OCI-LY7 (cell line): ENCODE results near the gene TMPRSS3. TPM values are rescaled to one million over a fixed set of nuclear protein-coding genes. Genes with fewer than 3 reads are reported as not detected.
"Not testable (repeated sequence)": the region's sequence is repeated elsewhere in the genome, so short reads cannot be mapped to it uniquely, and the experiment has no call there.

Experiments
- BruUV-seq: library from RNA; stranded (reverse); fragments of 400-500 nt; replicated peaks from 2 replicates; lab custom pipeline; 2021; lab: Mats Ljungman, UMichigan
- CTCF ChIA-PET: fragments of 300-600 bp; sonication (Branson Sonifier 250); formaldehyde crosslinking; loops from one replicate; lab custom pipeline; 2022; ENCODE audit warnings: antibody characterized with exemption; ENCODE audit not compliant: unreplicated experiment; lab: Charles Lee
- POLR2A ChIA-PET: fragments of 300-600 bp; sonication (Branson Sonifier 250); formaldehyde crosslinking; loops from one replicate; lab custom pipeline; 2022; ENCODE audit warnings: antibody characterized with exemption; lab: Charles Lee
- DNase-seq: peaks from one replicate; pipeline ENCODE4 v3.0.0-alpha.2; 2015; ENCODE audit warnings: low spot score
- H2AFZ ChIP-seq: fragments of 200-600 bp; sonication (generic), shearing (Covaris generic); 2 replicates; pipeline ENCODE4 v1.6.1; 2014; ENCODE audit warnings: mild to moderate bottlenecking, antibody characterized with exemption, low read length, moderate library complexity
- H3K27ac ChIP-seq: fragments of 200-600 bp; sonication (generic); 2 replicates; pipeline ENCODE4 v1.5.1; 2014; ENCODE audit warnings: mixed run types, low read depth, mild to moderate bottlenecking, moderate library complexity, low read length, inconsistent platforms; ENCODE audit not compliant: poor library complexity, severe bottlenecking
- H3K36me3 ChIP-seq: fragments of 200-600 bp; sonication (generic); 2 replicates; pipeline ENCODE4 v1.6.1; 2014; ENCODE audit warnings: mild to moderate bottlenecking, antibody characterized with exemption, low read length, moderate library complexity, mixed read lengths; ENCODE audit not compliant: insufficient read depth
- H3K4me1 ChIP-seq: fragments of 200-600 bp; sonication (generic); 2 replicates; pipeline ENCODE4 v1.5.1; 2014; ENCODE audit warnings: mild to moderate bottlenecking, low read length; ENCODE audit not compliant: insufficient read depth, poor library complexity, severe bottlenecking
- H3K4me2 ChIP-seq: fragments of 200-600 bp; sonication (generic); 2 replicates; pipeline ENCODE4 v1.6.1; 2014; ENCODE audit warnings: mild to moderate bottlenecking, low read length
- H3K4me3 ChIP-seq: fragments of 200-600 bp; sonication (generic); 2 replicates; pipeline ENCODE4 v1.5.1; 2014; ENCODE audit warnings: mild to moderate bottlenecking, low read depth, low read length; ENCODE audit not compliant: poor library complexity, severe bottlenecking
- H3K79me2 ChIP-seq: fragments of 200-600 bp; sonication (generic); 2 replicates; pipeline ENCODE4 v1.6.1; 2016; ENCODE audit warnings: low read depth, mild to moderate bottlenecking, low read length, moderate library complexity, mixed read lengths; ENCODE audit not compliant: insufficient read depth
- H3K9me2 ChIP-seq: fragments of 200-600 bp; sonication (generic); 2 replicates; pipeline ENCODE4 v1.6.1; 2016; ENCODE audit warnings: mild to moderate bottlenecking, low read length, mixed read lengths; ENCODE audit not compliant: insufficient read depth
- H3K9me3 ChIP-seq: fragments of 200-600 bp; sonication (generic); 2 replicates; pipeline ENCODE4 v1.6.1; 2014; ENCODE audit warnings: mild to moderate bottlenecking, mixed run types, low read length, mixed read lengths
- H4K20me1 ChIP-seq: fragments of 200-600 bp; sonication (generic); 2 replicates; pipeline ENCODE4 v1.6.1; 2014; ENCODE audit warnings: mild to moderate bottlenecking, antibody characterized with exemption, low read length, moderate library complexity, mixed read lengths; ENCODE audit not compliant: insufficient read depth
- CTCF ChIP-seq: fragments of 200-600 bp; sonication (generic); conservative IDR thresholded peaks from 2 replicates; pipeline ENCODE4 v1.5.1; 2014; ENCODE audit warnings: mild to moderate bottlenecking, antibody characterized with exemption, low read length, moderate library complexity, mixed read lengths
- EZH2phosphoT487 ChIP-seq: fragments of 200-600 bp; sonication (generic); IDR thresholded peaks from 2 replicates; pipeline ENCODE4 v1.6.1; 2018; ENCODE audit warnings: low read depth, borderline replicate concordance, mild to moderate bottlenecking, mixed run types, antibody characterized with exemption, low read length, moderate library complexity, mixed read lengths
- intact Hi-C: fragments of 100-400 bp; cut with micrococcal nuclease; formaldehyde crosslinking; loops from one replicate; pipeline ENCODE4 v1.10.0; 2022; ENCODE audit not compliant: unreplicated experiment
- total RNA-seq, 2 experiments: library from RNA; depleted of rRNA in 1 of 2; stranded (reverse); fragments of >200 nt in 1 of 2; shearing (Covaris generic) in 1 of 2; gene quantifications; 2 replicates each; pipeline ENCODE4 v1.2.3, GENCODE V29; 2014 to 2022

The TMPRSS3 gene
- total RNA-seq, 2 experiments from 2014 or later, result not detected

- no peak for TF ChIP-seq CTCF
- no peak for TF ChIP-seq EZH2phosphoT487
- DNase-seq, result no peak
- no peaks in the 10 kb centered on the region for H4K20me1 ChIP-seq
- no peak overlapping the region for H2AFZ ChIP-seq
- no peak overlapping the region for H3K4me3 ChIP-seq
- no peaks in the 10 kb centered on the region for H3K36me3 ChIP-seq
- H3K9me3 ChIP-seq, result no peaks in the 10 kb centered on the region
- H3K79me2 ChIP-seq, result no peaks in the 10 kb centered on the region
- ChIA-PET CTCF (no interaction called here), POLR2A (no interaction called here)
- no peak overlapping the region for H3K27ac ChIP-seq
- BruUV-seq, result no TSS peak
- intact Hi-C loops, result no loop called here
- no peaks in the 10 kb centered on the region for H3K9me2 ChIP-seq
- peaks cover 9% of the 10 kb centered on the region for H3K4me1 ChIP-seq
- no peak overlapping the region for H3K4me2 ChIP-seq
These were observed 13.5 kb upstream of the TMPRSS3 start for GRCh38 chr21:42409366-42409765.

- CTCF ChIA-PET, POLR2A ChIA-PET: not testable (repeated sequence)
These were observed 12.9 kb upstream of the TMPRSS3 start for GRCh38 chr21:42408718-42409117.

DNA sequence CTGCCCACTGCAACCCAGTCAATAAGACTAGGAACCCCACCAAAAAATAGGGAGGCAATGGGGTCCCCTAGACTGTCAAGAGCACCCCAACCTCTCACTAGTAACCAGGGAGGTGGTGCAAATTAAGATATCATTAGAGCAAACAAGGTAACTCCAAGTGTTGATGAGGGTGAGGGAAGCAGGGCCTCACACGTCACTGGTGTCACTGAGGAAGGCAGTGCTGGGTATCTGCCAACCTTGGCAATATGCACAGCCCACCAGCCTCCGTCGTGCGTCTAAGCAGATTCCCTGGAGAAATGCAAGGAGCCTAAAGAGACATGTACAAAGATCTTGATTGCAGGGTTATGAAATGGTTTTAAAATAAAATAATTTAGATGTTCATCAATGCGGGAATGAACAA lies 11.6 kb upstream of the TMPRSS3 start:
- no peaks in the 10 kb centered on the region for H3K9me2 ChIP-seq
- H3K4me3 ChIP-seq, result no peak overlapping the region
- no peaks in the 10 kb centered on the region for H3K9me3 ChIP-seq
- H3K27ac ChIP-seq, result no peak overlapping the region
- no peak overlapping the region for H2AFZ ChIP-seq
- H3K36me3 ChIP-seq, result no peaks in the 10 kb centered on the region
- ChIA-PET CTCF (no interaction called here), POLR2A (no interaction called here)
- TF ChIP-seq EZH2phosphoT487 (no peak), CTCF (no peak)
- H4K20me1 ChIP-seq, result no peaks in the 10 kb centered on the region
- H3K79me2 ChIP-seq, result no peaks in the 10 kb centered on the region
- intact Hi-C loops, result no loop called here
- BruUV-seq, result no TSS peak
- peaks cover 9% of the 10 kb centered on the region for H3K4me1 ChIP-seq
- no peak for DNase-seq
- no peak overlapping the region for H3K4me2 ChIP-seq

More at GRCh38 chr21:42408718-42409117, 12.9 kb upstream of the TMPRSS3 start:
- H3K9me2 ChIP-seq, H3K79me2 ChIP-seq, H3K27ac ChIP-seq, BruUV-seq, H4K20me1 ChIP-seq, H3K9me3 ChIP-seq, H3K4me1 ChIP-seq, DNase-seq, H3K4me2 ChIP-seq, H2AFZ ChIP-seq, H3K4me3 ChIP-seq, intact Hi-C loops, H3K36me3 ChIP-seq: not testable (repeated sequence)
